HepG2 (cell line): ENCODE data around the gene ELP4. TPM values are rescaled to one million over a fixed set of nuclear protein-coding genes. Genes with fewer than 3 reads are reported as not detected.

ENCODE experiments used
- ATAC-seq: fragments of 200-7000 bp; cut with Tn5 transposase; 3 replicates; pipeline ENCODE4 v1.9.1; 2020; ENCODE audit warnings: mild to moderate bottlenecking, moderate library complexity
- BruUV-seq: library from RNA; stranded (reverse); fragments of 400-500 nt; replicated peaks from 2 replicates; lab custom pipeline; 2021; lab: Mats Ljungman, UMichigan
- CTCF ChIA-PET: fragments of 300-600 bp; formaldehyde crosslinking; extraction: SDS; loops from one replicate; lab custom pipeline; 2021; ENCODE audit warnings: low total read pairs, inconsistent platforms, low intra/inter-chr PET ratio; lab: Yijun Ruan, JAX
- POLR2A ChIA-PET: fragments of 350-600 bp; sonication (Branson Sonifier 250); formaldehyde crosslinking; loops from one replicate; lab custom pipeline; 2020; ENCODE audit warnings: antibody characterized with exemption, inconsistent platforms; lab: Yijun Ruan, JAX
- DNase-seq: peaks from one replicate; pipeline ENCODE4 v3.0.0-alpha.2; 2015; ENCODE audit warnings: low spot score
- FAIRE-seq: peaks from 3 replicates; lab custom pipeline; 2011; peaks lifted over from hg19 to GRCh38; lab: Jason Lieb, UNC
- H2AFZ ChIP-seq: one replicate; pipeline ENCODE4 v1.6.1; 2011; ENCODE audit warnings: low read length, inconsistent platforms
- H3K27ac ChIP-seq: fragments of 300-600 bp; 3 replicates; pipeline ENCODE4 v1.8.0; 2011; ENCODE audit warnings: mixed run types, mild to moderate bottlenecking, mixed read lengths, low read length, inconsistent platforms; ENCODE audit not compliant: insufficient read depth; ENCODE audit errors: extremely low read length
- H3K27me3 ChIP-seq, 2 experiments: fragments of 200-600 bp in 1 of 2; 2 replicates in 1 of 2; 3 replicates in 1 of 2; pipeline versions ENCODE4 v1.6.0 to v1.8.0; 2011; ENCODE audit warnings: low read length in 2 of 2, mild to moderate bottlenecking in 2 of 2, moderate library complexity in 2 of 2, inconsistent platforms in 1 of 2; ENCODE audit not compliant: insufficient read depth in 2 of 2, control insufficient read depth in 1 of 2
- H3K36me3 ChIP-seq, 2 experiments: fragments of 200-600 bp in 1 of 2; replicated peaks in 1 of 2; 2 replicates in 1 of 2; 3 replicates in 1 of 2; pipeline versions ENCODE4 v1.5.1 to v1.8.0; 2011; ENCODE audit warnings: low read length in 2 of 2, inconsistent platforms in 1 of 2; ENCODE audit not compliant: insufficient read depth in 2 of 2, control insufficient read depth in 1 of 2
- H3K4me1 ChIP-seq: 2 replicates; pipeline ENCODE4 v1.5.1; 2012; ENCODE audit warnings: low read length, inconsistent platforms; ENCODE audit not compliant: insufficient read depth
- H3K4me2 ChIP-seq: 2 replicates; pipeline ENCODE4 v1.6.0; 2011; ENCODE audit warnings: low read depth, low read length, inconsistent platforms
- H3K4me3 ChIP-seq, 3 experiments: fragments of 200-600 bp in 1 of 3; sonication (generic), shearing (Covaris generic) in 1 of 3; replicated peaks in 1 of 3; 2 replicates each; pipeline ENCODE4 v1.5.1; 2011 to 2016; ENCODE audit warnings: low read length in 3 of 3, inconsistent platforms in 2 of 3, low read depth in 2 of 3, mild to moderate bottlenecking in 2 of 3, control low read depth in 1 of 3, mixed read lengths in 1 of 3; ENCODE audit not compliant: insufficient read depth in 1 of 3
- H3K79me2 ChIP-seq: one replicate; pipeline ENCODE4 v1.6.1; 2011; ENCODE audit warnings: low read length, inconsistent platforms; ENCODE audit not compliant: insufficient read depth
- H3K9ac ChIP-seq: 2 replicates; pipeline ENCODE4 v1.6.0; 2011; ENCODE audit warnings: mild to moderate bottlenecking, low read depth, low read length, inconsistent platforms; ENCODE audit not compliant: insufficient read depth
- H3K9me3 ChIP-seq: 2 replicates; pipeline ENCODE4 v1.5.1; 2012; ENCODE audit warnings: mild to moderate bottlenecking, low read length
- H4K20me1 ChIP-seq: 2 replicates; pipeline ENCODE4 v1.6.0; 2011; ENCODE audit warnings: inconsistent platforms, mild to moderate bottlenecking, low read length, moderate library complexity; ENCODE audit not compliant: insufficient read depth
- ARNT2 ChIP-seq: sonication (generic); formaldehyde crosslinking; IDR thresholded peaks from 2 replicates; pipeline ENCODE4 v1.8.0; 2022; ENCODE audit warnings: mild to moderate bottlenecking, low read depth, missing genetic modification reagents, moderate library complexity
- HNRNPK ChIP-seq: fragments of 200-400 bp; formaldehyde crosslinking; IDR thresholded peaks from 2 replicates; pipeline ENCODE4 v1.6.1; 2018; ENCODE audit warnings: low read length, low read depth, moderate library complexity, mild to moderate bottlenecking; ENCODE audit not compliant: poor library complexity, severe bottlenecking
- NCOR1 ChIP-seq: fragments of 200-600 bp; sonication (generic); IDR thresholded peaks from 2 replicates; pipeline ENCODE4 v1.7.0; 2017; ENCODE audit warnings: antibody characterized with exemption, low read length, borderline replicate concordance
- NPAS2 ChIP-seq: sonication (generic); formaldehyde crosslinking; IDR thresholded peaks from 2 replicates; pipeline ENCODE4 v1.8.0; 2022; ENCODE audit warnings: mild to moderate bottlenecking, missing genetic modification reagents, borderline replicate concordance
- PHF20 ChIP-seq: sonication (generic); formaldehyde crosslinking; IDR thresholded peaks from 2 replicates; pipeline ENCODE4 v1.5.0; 2020; ENCODE audit warnings: mild to moderate bottlenecking, missing genetic modification reagents
- PITX1 ChIP-seq: sonication (generic); formaldehyde crosslinking; IDR thresholded peaks from 2 replicates; pipeline ENCODE4 v1.5.1; 2020; ENCODE audit warnings: mild to moderate bottlenecking, missing genetic modification reagents
- RFX1 ChIP-seq: fragments of 450-650 bp; IDR thresholded peaks from 2 replicates; pipeline ENCODE4 v1.6.1; 2017
- U2AF1 ChIP-seq: fragments of 200-400 bp; formaldehyde crosslinking; optimal IDR thresholded peaks from 2 replicates; pipeline ENCODE3; 2017; ENCODE audit warnings: mild to moderate bottlenecking, low read depth, low read length
- ZMYM2 ChIP-seq: sonication (generic); formaldehyde crosslinking; IDR thresholded peaks from 2 replicates; pipeline ENCODE4 v1.8.0; 2022; ENCODE audit warnings: mild to moderate bottlenecking, missing genetic modification reagents
- ZNF335 ChIP-seq: sonication (generic); formaldehyde crosslinking; IDR thresholded peaks from 2 replicates; pipeline ENCODE4 v1.4.0; 2020; ENCODE audit warnings: missing genetic modification reagents
- ZNF33A ChIP-seq: sonication (generic); formaldehyde crosslinking; IDR thresholded peaks from 2 replicates; pipeline ENCODE4 v1.5.1; 2020; ENCODE audit warnings: missing genetic modification reagents, mild to moderate bottlenecking, moderate library complexity, borderline replicate concordance
- ZNF619 ChIP-seq: sonication (generic); formaldehyde crosslinking; IDR thresholded peaks from 2 replicates; pipeline ENCODE4 v1.4.0; 2020; ENCODE audit warnings: mild to moderate bottlenecking, missing genetic modification reagents
- ZNF644 ChIP-seq: IDR thresholded peaks from 2 replicates; pipeline ENCODE4 v1.6.1; 2016; ENCODE audit warnings: low read depth
- WGBS: methylation state at CpG from one replicate; pipeline ENCODE4 v1.1.6; 2017; ENCODE audit warnings: low lambda C conversion rate; 5-methylcytosine and 5-hydroxymethylcytosine counted together
- in situ Hi-C: cut with HindIII; loops from 2 replicates; pipeline ENCODE4 v1.10.0; 2017; ENCODE audit warnings: low pct_unique_long_range_greater_than_20kb; ENCODE audit not compliant: extremely low pct_ligation_motif_present
- intact Hi-C: fragments of 100-400 bp; cut with micrococcal nuclease; formaldehyde crosslinking; loops from one replicate; pipeline ENCODE4 v1.10.0; 2022; ENCODE audit not compliant: unreplicated experiment
- polyA plus RNA-seq, 8 experiments: library from polyadenylated mRNA; depleted of rRNA in 3 of 8; stranded (reverse) in 7 of 8; unstranded in 1 of 8; fragments of >200 nt; fragmentation: Illumina TruSeq in 4 of 8; extraction: Trizol in 4 of 8; gene quantifications; 2 replicates each; pipeline versions ENCODE4 v1.2.1 to v1.2.3, GENCODE V29; 2011 to 2016; ENCODE audit warnings: low read depth in 4 of 8, missing spikeins in 1 of 8, mixed read lengths in 1 of 8; ENCODE audit not compliant: insufficient read depth in 1 of 8
- total RNA-seq, 5 experiments: library from RNA; depleted of rRNA; stranded (reverse); fragments of >200 nt; fragmentation: Illumina TruSeq; extraction: Trizol; gene quantifications; 2 replicates each; pipeline ENCODE4 v1.2.3, GENCODE V29; 2016; ENCODE audit warnings: low read depth in 1 of 5
- TF ChIP-seq, protein P1 (sequence below): sonication (generic); formaldehyde crosslinking; IDR thresholded peaks from 2 replicates; pipeline ENCODE4 v1.8.0; 2023; ENCODE audit warnings: mild to moderate bottlenecking, missing genetic modification reagents

Gene ELP4
- total and polyA plus RNA-seq, 2 of the 13 experiments (the other 11 are each of a cell fraction or from before 2014, with no cell fraction given) = 12.8 to 19.1 TPM

GRCh38 chr11:31825838-31826484, 316.4 kb downstream of the ELP4 start (continued):
- no peak for TF ChIP-seq NCOR1
- TF ChIP-seq HNRNPK = no peak
- no peak for TF ChIP-seq ARNT2 (CRISPR knock-in tag)
- TF ChIP-seq NPAS2 (CRISPR knock-in tag) = no peak
- no peak for TF ChIP-seq ZNF644 (CRISPR knock-in tag)
- TF ChIP-seq RFX1 = no peak
- no peak for TF ChIP-seq ZNF33A (CRISPR knock-in tag)
- no peak for TF ChIP-seq PHF20 (CRISPR knock-in tag)
- no peak for TF ChIP-seq ZMYM2
- TF ChIP-seq, all 625 proteins: peak for 0

DNA sequence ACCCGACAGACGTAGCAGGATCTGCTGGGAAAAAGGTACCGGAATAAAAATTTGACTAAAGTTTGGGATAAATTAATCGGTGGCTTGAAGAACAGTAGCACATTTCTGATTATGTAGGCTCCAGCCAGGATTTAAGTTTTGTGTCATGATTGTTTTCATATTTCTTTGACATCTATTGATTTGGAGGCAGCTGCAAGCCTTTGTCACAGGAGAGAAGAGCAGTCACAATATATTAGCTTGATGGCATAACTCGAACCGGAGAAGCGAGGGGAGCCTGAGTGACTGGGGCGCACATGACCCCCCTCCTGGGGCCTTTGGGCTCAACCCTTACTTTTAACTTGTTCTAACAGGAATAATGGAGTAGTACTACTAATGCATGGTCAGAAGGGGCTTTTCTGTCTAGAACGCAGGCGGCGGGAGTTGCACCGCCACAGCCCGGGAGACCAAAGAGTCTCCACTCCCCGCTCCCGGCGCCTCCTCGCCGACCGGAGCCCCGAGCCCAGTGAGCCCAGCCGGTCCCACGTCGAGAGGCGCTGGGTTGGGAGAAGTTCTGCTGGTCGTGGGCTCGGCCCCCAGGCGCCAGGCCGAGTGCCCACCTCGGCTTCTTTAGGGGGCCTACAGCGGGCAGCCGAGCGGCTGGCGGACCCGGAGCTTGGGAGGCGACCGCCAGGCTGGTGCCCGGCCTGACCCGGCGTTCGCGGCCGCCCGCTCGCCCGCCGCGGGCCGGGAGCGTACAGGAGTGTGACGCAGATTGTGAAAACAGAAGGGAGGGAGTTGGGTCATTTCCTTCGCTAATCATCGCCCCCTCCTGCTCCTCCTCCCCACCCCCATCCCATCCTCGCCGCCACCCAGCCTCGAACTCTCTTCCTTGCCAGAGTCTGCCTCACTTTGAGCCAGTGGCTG, 317.2 kb downstream of the ELP4 start:
- no peak for FAIRE-seq
- no peak overlapping the region for H3K9ac ChIP-seq
- intact Hi-C loops (loop anchor here (5.0 kb wide), 1 partner anchor 184 kb away; no protein-coding TSS in a partner anchor), in situ Hi-C loops (loop anchor here (10.0 kb wide), 1 partner anchor 342 kb away; no protein-coding TSS in a partner anchor)
- H3K36me3 ChIP-seq = no peaks in the 10 kb centered on the region
- no peak overlapping the region for H3K27ac ChIP-seq
- H3K9me3 ChIP-seq = no peaks in the 10 kb centered on the region
- H4K20me1 ChIP-seq = no peaks in the 10 kb centered on the region; the same call in 1 of the 2 replicates
- no peak overlapping the region; a peak in 1 of 6 replicates for H3K4me3 ChIP-seq
- POLR2A ChIA-PET = no interaction called here
- no TSS peak for BruUV-seq
- 65% methylated on average over 13 of the region's 55 CpGs for whole genome bisulfite sequencing
- H2AFZ ChIP-seq = no peak overlapping the region
- peaks cover 7 to 76% of the 10 kb centered on the region in 2 experiments for H3K27me3 ChIP-seq
- no peak overlapping the region; the same call in 1 of the 2 replicates for H3K4me2 ChIP-seq
- 0 out of 2 replicates have a peak, but pooled peaks cover 8% of the 10 kb centered on the region for H3K4me1 ChIP-seq
- ATAC-seq = peak; percentile 41; the same call in 2 of the 3 replicates
- H3K79me2 ChIP-seq = no peaks in the 10 kb centered on the region
- CTCF ChIA-PET = no interaction called here
- no peak for DNase-seq
- TF ChIP-seq ZNF335 (CRISPR knock-in tag) = no peak
- TF ChIP-seq, protein P1, sequence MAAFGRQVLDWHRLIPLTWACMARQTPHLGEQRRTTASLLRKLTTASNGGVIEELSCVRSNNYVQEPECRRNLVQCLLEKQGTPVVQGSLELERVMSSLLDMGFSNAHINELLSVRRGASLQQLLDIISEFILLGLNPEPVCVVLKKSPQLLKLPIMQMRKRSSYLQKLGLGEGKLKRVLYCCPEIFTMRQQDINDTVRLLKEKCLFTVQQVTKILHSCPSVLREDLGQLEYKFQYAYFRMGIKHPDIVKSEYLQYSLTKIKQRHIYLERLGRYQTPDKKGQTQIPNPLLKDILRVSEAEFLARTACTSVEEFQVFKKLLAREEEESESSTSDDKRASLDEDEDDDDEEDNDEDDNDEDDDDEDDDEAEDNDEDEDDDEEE (CRISPR knock-in tag) = no peak
- TF ChIP-seq PITX1 (CRISPR knock-in tag) = no peak
- TF ChIP-seq ZNF619 (CRISPR knock-in tag) = no peak
- TF ChIP-seq U2AF1 = no peak
